Epithelial cell of proximal tubule (primary cell): ENCODE results near the gene BCDIN3D. TPM values are rescaled to one million over a fixed set of nuclear protein-coding genes. Genes with fewer than 3 reads are reported as not detected.
"Not testable (repeated sequence)": the region's sequence is repeated elsewhere in the genome, so short reads cannot be mapped to it uniquely, and the experiment has no call there.

Source experiments
- DNase-seq: peaks from one replicate; pipeline ENCODE4 v3.0.0-alpha.2; 2011; ENCODE audit warnings: low read depth
- H3K4me3 ChIP-seq: 2 replicates; pipeline ENCODE4 v1.5.1; 2011; ENCODE audit warnings: low read depth, mild to moderate bottlenecking, low read length
- CTCF ChIP-seq: conservative IDR thresholded peaks from 2 replicates; pipeline ENCODE4 v1.5.1; 2012; ENCODE audit warnings: low read depth, mild to moderate bottlenecking, low read length
- total RNA-seq: library from RNA; depleted of rRNA; stranded (reverse); fragments of >200 nt; gene quantifications from 2 replicates; pipeline ENCODE4 v1.2.3, GENCODE V29; 2015

The BCDIN3D gene
- total RNA-seq, 1 donor from 2014 or later = 7.1 TPM

GRCh38 chr12:49875115-49875720 lies 32.3 kb upstream of the BCDIN3D start:
- no peak for TF ChIP-seq CTCF
- no peak overlapping the region for H3K4me3 ChIP-seq
- DNase-seq = no peak

GRCh38 chr12:49874142-49874897 lies 31.4 kb upstream of the BCDIN3D start:
- DNase-seq = no peak
- H3K4me3 ChIP-seq = no peak overlapping the region
- TF ChIP-seq CTCF = no peak

GRCh38 chr12:49873361-49873934 lies 30.5 kb upstream of the BCDIN3D start:
- peak; percentile 51 for DNase-seq
- no peak for TF ChIP-seq CTCF

GRCh38 chr12:49872781-49873181 lies 29.9 kb upstream of the BCDIN3D start:
- no peak overlapping the region for H3K4me3 ChIP-seq
- no peak for DNase-seq
- TF ChIP-seq CTCF = no peak

More at GRCh38 chr12:49873361-49873934, 30.5 kb upstream of the BCDIN3D start:
- no peak overlapping the region for H3K4me3 ChIP-seq

- DNase-seq = no peak
- no peak for TF ChIP-seq CTCF
- H3K4me3 ChIP-seq = no peak overlapping the region
Measured at GRCh38 chr12:49872381-49872780, 29.5 kb upstream of the BCDIN3D start.

GRCh38 chr12:49871811-49872251 lies 28.9 kb upstream of the BCDIN3D start:
- DNase-seq, H3K4me3 ChIP-seq: not testable (repeated sequence)

- no peak for DNase-seq
- H3K4me3 ChIP-seq = no peak overlapping the region
- no peak for TF ChIP-seq CTCF
Measured at GRCh38 chr12:49871263-49871561, 28.3 kb upstream of the BCDIN3D start.
